IgD-negative memory B cell (primary cell): ENCODE data around the gene FXN. TPM values are rescaled to one million over a fixed set of nuclear protein-coding genes. Genes with fewer than 3 reads are reported as not detected.

ENCODE experiments used
- H3K27ac Mint-ChIP-seq, 3 donors: one replicate each; pipeline ENCODE4 v1.8.0; 2020 to 2022; ENCODE audit warnings: mild to moderate bottlenecking in 3 of 3, mixed read lengths in 3 of 3, moderate library complexity in 1 of 3
- H3K27me3 Mint-ChIP-seq: one replicate; pipeline ENCODE4 v1.8.0; 2021; ENCODE audit warnings: mixed read lengths
- H3K36me3 Mint-ChIP-seq: one replicate; pipeline ENCODE4 v1.8.0; 2020; ENCODE audit warnings: mild to moderate bottlenecking, mixed read lengths
- H3K4me1 Mint-ChIP-seq, 3 donors: one replicate each; pipeline ENCODE4 v1.8.0; 2020 to 2022; ENCODE audit warnings: mixed read lengths in 3 of 3, mild to moderate bottlenecking in 1 of 3
- H3K4me3 Mint-ChIP-seq, 4 donors: one replicate each; pipeline ENCODE4 v1.8.0; 2020 to 2022; ENCODE audit warnings: mild to moderate bottlenecking in 4 of 4, mixed read lengths in 4 of 4, moderate library complexity in 3 of 4
- H3K9me3 Mint-ChIP-seq, 3 donors: one replicate each; pipeline ENCODE4 v1.8.0; 2020 to 2021; ENCODE audit warnings: mixed read lengths in 3 of 3, mild to moderate bottlenecking in 1 of 3
- polyA plus RNA-seq: library from polyadenylated mRNA; unstranded; fragments of 300-500 nt; fragmentation: Illumina TruSeq; gene quantifications from one replicate; pipeline ENCODE4 v1.2.3, GENCODE V29; 2021

The FXN gene
- polyA plus RNA-seq, 1 donor from 2014 or later, result 44.7 TPM

GRCh38 chr9:69145144-69145715 is 109.7 kb downstream of the FXN start:
- Mint-ChIP-seq H3K36me3 (no peaks in the 10 kb centered on the region), H3K4me1 (no peaks in the 10 kb centered on the region), H3K27ac (no peak overlapping the region), H3K4me3 (no peak overlapping the region), H3K9me3 (no peaks in the 10 kb centered on the region), H3K27me3 (no peaks in the 10 kb centered on the region)

GRCh38 chr9:69147041-69147834 is 111.7 kb downstream of the FXN start:
- Mint-ChIP-seq H3K9me3 (peaks cover 0 to 1% (median 0%) of the 10 kb centered on the region in 3 donors), H3K36me3 (peaks cover 2% of the 10 kb centered on the region), H3K27ac (no peak overlapping the region)

GRCh38 chr9:69149321-69149807 is 113.8 kb downstream of the FXN start:
- Mint-ChIP-seq H3K4me1 (peaks cover 0 to 3% (median 0%) of the 10 kb centered on the region in 3 donors), H3K27me3 (no peaks in the 10 kb centered on the region), H3K36me3 (peaks cover 2% of the 10 kb centered on the region), H3K4me3 (peak overlapping the region in 1 of 4 donors; percentile 54), H3K27ac (no peak overlapping the region), H3K9me3 (peaks cover 0 to 4% (median 0%) of the 10 kb centered on the region in 3 donors)

More at GRCh38 chr9:69147041-69147834, 111.7 kb downstream of the FXN start:
- H3K4me1 Mint-ChIP-seq, result peaks cover 0 to under 1% (median 0%) of the 10 kb centered on the region in 3 donors
- H3K4me3 Mint-ChIP-seq, result no peak overlapping the region
- no peaks in the 10 kb centered on the region for H3K27me3 Mint-ChIP-seq

Other genes with a start within 250 kb of the FXN start
- gene PRKACG, start 21.6 kb upstream of the FXN start, polyA plus RNA-seq, result not detected
- gene TJP2, start 138.5 kb downstream of the FXN start, polyA plus RNA-seq, result 0.81 TPM